Activated CD8-positive, alpha-beta memory T cell treated with anti-CD3 and anti-CD28 coated beads for 36 hours (primary cell): ENCODE data around the gene EZR. TPM values are rescaled to one million over a fixed set of nuclear protein-coding genes. Genes with fewer than 3 reads are reported as not detected.

ENCODE experiments used
- CTCF ChIA-PET: fragments of 350-600 bp; sonication (Branson Sonifier 250); formaldehyde crosslinking; loops from one replicate; lab custom pipeline; 2021; ENCODE audit warnings: antibody characterized with exemption; lab: Charles Lee
- POLR2A ChIA-PET: fragments of 350-600 bp; sonication (Branson Sonifier 250); formaldehyde crosslinking; loops from one replicate; lab custom pipeline; 2021; ENCODE audit warnings: antibody characterized with exemption; lab: Charles Lee
- total RNA-seq, 2 experiments: library from RNA; stranded (reverse); gene quantifications; one replicate each; pipeline ENCODE4 v1.2.3, GENCODE V29; 2021

EZR gene
- total RNA-seq, 2 experiments from 2014 or later = 260 to 266 TPM

GRCh38 chr6:158791274-158791855 is 27.8 kb downstream of the EZR start:
- ChIA-PET POLR2A (no interaction called here), CTCF (interaction anchor here (0.8 to 1.6 kb wide), 4 partner anchors 87 to 313 kb away, joined by 3 to 4 read pairs (median 4); no protein-coding TSS in a partner anchor)

- CTCF ChIA-PET = interaction anchor here (0.6 to 1.7 kb wide), 4 partner anchors 33 to 210 kb away, joined by 3 to 10 read pairs (median 4); partner anchors contain the start of gene RSPH3
- POLR2A ChIA-PET = interaction anchor here (0.6 kb wide), 1 partner anchor 82 kb away, joined by 3 read pairs; no protein-coding TSS in a partner anchor
These were observed 29.9 kb downstream of the EZR start for GRCh38 chr6:158789115-158789917.

DNA sequence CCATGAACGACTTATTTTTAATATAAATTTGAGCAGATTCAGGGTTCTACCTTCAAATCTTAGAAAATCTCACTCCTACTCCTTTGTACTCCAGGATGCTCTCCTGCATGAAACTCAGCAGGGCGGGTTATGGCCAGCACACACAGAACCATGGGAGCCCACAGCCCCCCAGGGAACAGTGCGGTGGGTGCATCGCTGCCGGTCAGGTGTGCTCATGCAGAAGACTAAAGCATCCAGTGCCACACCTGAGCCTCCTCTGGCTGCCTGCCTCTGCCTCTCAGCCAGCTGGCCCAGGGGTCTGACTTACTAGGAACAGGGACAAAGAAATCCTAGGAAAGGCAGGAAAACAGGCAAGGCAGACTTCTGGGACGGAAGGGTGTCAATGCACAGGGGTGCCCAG is 31.8 kb downstream of the EZR start:
- ChIA-PET CTCF (interaction anchor here (1.8 kb wide), 1 partner anchor 103 kb away, joined by 3 read pairs; no protein-coding TSS in a partner anchor), POLR2A (no interaction called here)

GRCh38 chr6:158786645-158787304 is 32.4 kb downstream of the EZR start:
- CTCF ChIA-PET = interaction anchor here (0.7 to 1.8 kb wide), 3 partner anchors 15 to 103 kb away, joined by 3 read pairs; no protein-coding TSS in a partner anchor
- POLR2A ChIA-PET = no interaction called here

DNA sequence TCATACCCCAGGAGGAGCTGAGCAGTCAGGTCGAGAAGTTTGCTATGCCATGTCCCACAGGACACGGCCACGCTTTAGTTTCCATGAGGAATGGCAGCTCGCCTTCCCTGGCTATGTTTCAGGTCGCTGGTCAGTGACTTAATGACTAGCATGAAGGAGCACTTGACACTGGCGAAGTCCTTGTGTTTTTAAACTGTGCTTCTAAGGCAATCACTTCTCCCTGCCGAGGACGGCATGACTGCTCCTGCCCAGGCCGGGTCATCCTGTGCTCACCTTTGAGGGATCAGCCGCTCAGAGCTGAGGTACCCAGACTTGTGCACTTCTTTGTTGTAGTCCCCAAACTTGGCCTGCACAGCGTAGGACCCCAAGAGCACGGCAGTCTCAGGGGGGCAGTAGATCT is 34.1 kb downstream of the EZR start:
- ChIA-PET POLR2A (no interaction called here), CTCF (interaction anchor here (0.6 kb wide), 1 partner anchor 152 kb away, joined by 3 read pairs; no protein-coding TSS in a partner anchor)

DNA sequence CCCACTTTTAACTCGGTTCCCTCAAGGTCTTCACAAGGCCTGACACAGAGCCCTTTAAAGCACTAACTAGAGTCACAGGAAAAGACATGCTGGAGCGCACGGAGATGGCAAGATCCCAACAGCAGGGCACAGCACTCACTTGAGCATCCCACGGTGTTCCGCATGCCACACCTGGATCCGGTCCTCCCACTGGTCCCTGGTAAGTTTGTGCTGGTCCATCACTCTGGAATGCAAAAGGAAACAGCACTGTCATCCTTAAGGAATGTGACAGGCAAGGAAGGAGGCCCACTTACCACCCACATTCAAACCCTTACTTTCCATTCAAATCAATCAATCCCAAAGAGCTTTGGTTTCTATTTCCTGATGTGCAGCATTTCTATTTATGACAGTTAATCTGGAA is 34.7 kb downstream of the EZR start:
- POLR2A ChIA-PET = no interaction called here
- CTCF ChIA-PET = no interaction called here

DNA sequence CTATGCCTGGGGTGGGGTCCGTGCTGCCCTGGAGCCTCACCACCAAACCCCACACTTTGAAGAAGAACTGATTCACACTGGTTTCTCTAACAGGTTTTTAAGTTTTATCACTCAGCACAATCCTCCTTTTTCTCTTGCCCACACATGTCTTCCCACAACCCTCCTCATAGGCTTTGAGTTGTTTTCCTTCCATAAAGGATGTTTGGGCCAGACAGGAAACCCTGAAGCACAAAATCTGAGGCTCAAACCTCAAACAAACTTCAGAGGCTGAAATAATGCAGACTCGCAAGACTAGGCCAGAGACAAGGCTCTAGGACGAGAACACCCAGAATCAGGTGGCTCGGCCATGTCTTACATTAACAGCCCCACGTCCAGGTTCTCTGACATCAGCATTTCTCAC is 35.3 kb downstream of the EZR start:
- CTCF ChIA-PET = no interaction called here
- POLR2A ChIA-PET = no interaction called here

DNA sequence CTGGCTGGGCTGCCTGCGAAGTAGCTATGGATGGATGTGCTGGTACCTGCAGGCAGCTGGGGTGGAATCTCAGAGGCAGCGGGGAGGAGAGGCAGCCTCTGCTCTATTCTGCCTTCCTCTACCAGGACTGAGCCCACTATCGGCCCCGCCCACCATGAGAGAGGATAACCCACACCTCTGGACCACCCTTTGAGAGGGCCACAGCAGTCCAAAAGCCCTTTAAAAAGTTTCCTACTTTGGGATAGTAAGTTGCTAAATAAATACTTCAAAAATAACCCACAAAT is 36.1 kb downstream of the EZR start:
- CTCF ChIA-PET = no interaction called here
- POLR2A ChIA-PET = no interaction called here

DNA sequence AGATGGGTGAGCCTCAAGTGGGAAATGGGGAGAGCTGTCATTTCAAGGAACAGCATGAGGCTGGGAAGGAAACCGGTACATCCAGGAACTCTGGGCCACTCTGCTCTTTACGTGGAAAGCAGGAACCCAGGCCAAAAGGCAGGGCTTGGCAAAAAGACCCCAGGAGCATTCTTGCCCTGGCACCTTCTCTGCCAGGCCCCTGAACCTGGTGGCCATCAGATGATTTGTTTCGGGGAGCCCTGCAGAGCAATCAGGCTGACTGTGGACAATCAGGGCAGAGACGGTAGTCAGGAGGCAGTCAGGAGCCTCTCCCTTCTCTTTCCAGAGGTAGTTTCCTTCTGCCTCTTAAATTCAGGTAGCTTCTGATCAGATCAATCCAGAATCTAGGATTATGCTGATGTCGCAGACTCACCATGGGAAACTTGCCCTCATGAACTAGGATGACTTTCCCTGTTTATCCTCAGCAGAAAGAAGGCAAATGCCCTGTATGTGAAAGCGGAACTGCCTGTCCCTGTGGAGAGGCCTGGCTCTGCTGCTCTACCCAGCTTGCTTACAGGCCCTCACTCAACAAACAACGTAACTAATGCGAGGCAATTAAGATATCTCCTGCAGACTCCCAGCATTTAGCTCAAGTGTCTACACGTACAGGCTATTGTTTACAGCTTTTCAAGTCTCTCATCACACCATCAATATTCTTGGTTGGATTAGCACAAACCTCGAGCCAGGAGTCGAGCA is 36.6 kb downstream of the EZR start:
- ChIA-PET CTCF (no interaction called here), POLR2A (no interaction called here)

DNA sequence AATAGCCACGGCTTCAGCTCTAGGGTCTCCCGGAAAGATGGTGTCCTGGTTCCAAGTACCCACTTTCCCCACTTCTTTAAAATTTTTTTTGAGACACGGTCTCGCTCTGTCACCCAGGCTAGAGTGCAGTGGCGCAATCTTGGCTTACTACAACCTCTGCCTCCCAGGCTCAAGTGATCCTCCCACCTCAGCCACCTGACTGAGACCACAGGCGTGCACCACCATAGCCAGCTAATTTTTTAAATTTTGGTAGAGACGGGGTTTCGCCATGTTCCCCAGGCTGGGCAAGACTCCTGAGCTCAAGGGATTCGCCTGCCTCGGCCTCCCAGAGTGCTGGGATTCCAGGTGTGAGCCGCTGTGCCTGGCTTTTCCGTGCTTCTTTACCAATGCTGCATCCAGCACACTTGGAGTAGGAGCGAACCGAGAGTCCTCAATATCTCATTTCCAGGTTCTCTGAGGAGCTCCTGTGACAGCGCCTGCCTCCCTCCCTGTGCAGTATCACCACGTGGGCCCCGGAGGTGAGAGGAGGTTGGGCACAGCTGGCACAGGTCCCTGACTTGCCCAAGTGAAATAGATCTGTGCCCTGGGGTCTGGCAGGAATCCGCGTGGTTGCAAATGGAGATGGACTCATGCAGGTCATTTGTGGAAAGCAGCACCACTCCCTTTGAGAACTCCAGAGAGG is 37.3 kb downstream of the EZR start:
- ChIA-PET CTCF (interaction anchor here (1.3 kb wide), 1 partner anchor 32 kb away, joined by 4 read pairs; no protein-coding TSS in a partner anchor), POLR2A (interaction anchor here (0.6 kb wide), 1 partner anchor 11 kb away, joined by 3 read pairs; no protein-coding TSS in a partner anchor)

DNA sequence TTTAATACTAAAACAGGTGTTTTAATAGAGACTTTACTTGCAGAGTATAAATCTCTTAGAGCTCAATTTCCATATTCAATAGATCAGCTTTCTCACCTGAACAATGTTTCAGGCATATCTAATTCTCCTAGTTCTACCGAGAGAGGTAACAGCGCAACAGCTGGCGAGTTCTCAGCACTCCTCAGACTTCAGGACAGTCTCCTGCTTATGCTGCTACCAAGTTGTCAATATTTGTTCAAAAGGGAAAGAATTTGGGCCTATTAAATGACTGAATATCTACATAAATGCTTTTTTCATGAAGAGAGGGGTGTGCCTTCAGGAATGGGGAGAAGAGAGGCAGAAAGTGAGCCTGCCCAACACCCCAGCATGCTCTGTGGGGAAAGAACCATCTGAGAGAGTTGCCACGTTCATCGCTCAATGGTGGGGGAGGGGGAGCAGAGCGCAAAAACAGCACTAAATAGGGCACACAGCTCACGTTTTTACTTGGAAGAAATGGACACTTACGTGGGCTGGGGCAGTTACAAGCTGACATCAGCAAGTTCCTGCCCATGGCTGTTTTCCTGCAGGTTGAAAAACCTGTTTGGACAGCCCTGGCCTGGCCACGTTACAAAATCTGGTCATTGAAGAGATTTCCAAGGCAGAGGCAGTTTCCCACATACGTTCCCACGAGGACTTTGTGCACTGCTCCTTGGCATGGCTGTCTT is 38.0 kb downstream of the EZR start:
- CTCF ChIA-PET = interaction anchor here (0.6 to 1.3 kb wide), 3 partner anchors 12 to 32 kb away, joined by 3 to 4 read pairs (median 3); no protein-coding TSS in a partner anchor
- POLR2A ChIA-PET = interaction anchor here (0.6 kb wide), 1 partner anchor 12 kb away, joined by 3 read pairs; no protein-coding TSS in a partner anchor

GRCh38 chr6:158780246-158780884 is 38.8 kb downstream of the EZR start:
- ChIA-PET POLR2A (no interaction called here), CTCF (interaction anchor here (0.6 to 1.3 kb wide), 5 partner anchors 13 to 367 kb away, joined by 3 to 4 read pairs (median 3); partner anchors contain the start of gene EZR)

DNA sequence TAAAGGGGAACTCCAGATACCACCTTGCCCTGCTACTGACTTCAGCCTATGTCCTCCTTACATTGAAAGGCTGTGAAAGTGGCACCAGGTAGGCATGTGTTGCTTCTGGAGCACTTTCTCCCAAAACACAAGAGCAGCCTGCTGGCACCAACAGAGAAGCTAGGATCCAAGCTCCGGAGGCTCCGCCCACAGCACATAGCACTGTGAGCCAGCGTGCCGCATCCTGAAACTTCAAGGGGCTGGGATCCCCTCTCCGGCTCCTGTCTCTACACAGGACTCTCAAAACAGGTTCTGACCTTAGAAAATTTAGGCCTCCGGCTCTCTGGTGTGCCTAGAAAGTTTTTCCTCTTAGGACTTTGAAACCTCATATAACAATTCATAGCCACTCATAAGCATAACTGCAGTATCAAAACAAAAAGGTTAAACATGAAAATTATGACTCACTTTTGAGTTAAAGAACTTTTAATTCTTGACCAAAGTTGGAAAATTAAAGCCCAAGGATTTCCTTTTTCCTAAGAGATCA is 41.1 kb downstream of the EZR start:
- POLR2A ChIA-PET = no interaction called here

GRCh38 chr6:158777510-158777909 is 41.7 kb downstream of the EZR start:
- POLR2A ChIA-PET = no interaction called here
- CTCF ChIA-PET = no interaction called here

More for the DNA sequence above, 41.1 kb downstream of the EZR start:
- CTCF ChIA-PET = no interaction called here

- POLR2A ChIA-PET = no interaction called here
- CTCF ChIA-PET = no interaction called here
These were observed 42.4 kb downstream of the EZR start for GRCh38 chr6:158776737-158777136.

GRCh38 chr6:158775832-158776231 is 43.3 kb downstream of the EZR start:
- ChIA-PET POLR2A (interaction anchor here (0.6 kb wide), 1 partner anchor 564 kb away, joined by 4 read pairs; no protein-coding TSS in a partner anchor), CTCF (interaction anchor here (0.6 kb wide), 1 partner anchor 23 kb away, joined by 9 read pairs; no protein-coding TSS in a partner anchor)
